CD14-positive monocyte (primary cell): ENCODE measurements around the gene AGBL2. TPM values are rescaled to one million over a fixed set of nuclear protein-coding genes. Genes with fewer than 3 reads are reported as not detected.

ENCODE experiments used
- DNase-seq, 3 donors: peaks; one replicate each; pipeline ENCODE4 v3.0.0-alpha.2; 2011 to 2022
- H2AFZ ChIP-seq: 2 replicates; pipeline ENCODE4 v1.6.0; 2012; ENCODE audit warnings: mild to moderate bottlenecking, low read depth, low read length, inconsistent platforms; ENCODE audit not compliant: insufficient read depth, poor library complexity, severe bottlenecking
- H3K27ac ChIP-seq, 2 donors: 1 replicate in 1 of 2; 2 replicates in 1 of 2; pipeline ENCODE4 v1.5.1; 2012 to 2013; ENCODE audit warnings: low read length in 2 of 2, control low read depth in 1 of 2, inconsistent platforms in 1 of 2, low read depth in 1 of 2, mild to moderate bottlenecking in 1 of 2
- H3K27me3 ChIP-seq, 2 donors: one replicate each; pipeline versions ENCODE4 v1.6.0 to v1.6.1; 2011 to 2013; ENCODE audit warnings: low read length in 2 of 2; ENCODE audit not compliant: control insufficient read depth in 2 of 2, insufficient read depth in 2 of 2
- H3K36me3 ChIP-seq, 2 donors: replicated peaks in 1 of 2; 1 replicate in 1 of 2; 2 replicates in 1 of 2; pipeline versions ENCODE4 v1.5.1 to v1.6.1; 2012 to 2013; ENCODE audit warnings: low read length in 2 of 2, control low read depth in 1 of 2, inconsistent platforms in 1 of 2, mild to moderate bottlenecking in 1 of 2; ENCODE audit not compliant: insufficient read depth in 2 of 2, control insufficient read depth in 1 of 2
- H3K4me1 ChIP-seq, 2 donors: 1 replicate in 1 of 2; 2 replicates in 1 of 2; pipeline versions ENCODE4 v1.5.1 to v1.6.1; 2012 to 2013; ENCODE audit warnings: low read length in 2 of 2, control low read depth in 1 of 2, inconsistent platforms in 1 of 2, mild to moderate bottlenecking in 1 of 2, moderate library complexity in 1 of 2; ENCODE audit not compliant: insufficient read depth in 2 of 2, control insufficient read depth in 1 of 2
- H3K4me2 ChIP-seq: replicated peaks from 2 replicates; pipeline ENCODE3; 2012; ENCODE audit warnings: low read length, moderate library complexity, mild to moderate bottlenecking; ENCODE audit not compliant: poor library complexity, severe bottlenecking; ENCODE audit errors: extremely low read depth
- H3K4me3 ChIP-seq, 3 experiments: fragments of 200-600 bp in 1 of 3; sonication (generic) in 1 of 3; replicated peaks in 1 of 3; 1 replicate in 2 of 3; 2 replicates in 1 of 3; pipeline ENCODE4 v1.5.1; 2011 to 2013; ENCODE audit warnings: low read length in 3 of 3, mild to moderate bottlenecking in 3 of 3, control low read depth in 2 of 3, low read depth in 2 of 3, inconsistent platforms in 1 of 3, moderate library complexity in 1 of 3
- H3K79me2 ChIP-seq: 2 replicates; pipeline ENCODE4 v1.6.0; 2012; ENCODE audit warnings: mild to moderate bottlenecking, control low read depth, inconsistent platforms, low read length, moderate library complexity; ENCODE audit not compliant: insufficient read depth
- H3K9ac ChIP-seq: 2 replicates; pipeline ENCODE4 v1.6.0; 2017; ENCODE audit warnings: low read length, mild to moderate bottlenecking; ENCODE audit not compliant: insufficient read depth, poor library complexity, severe bottlenecking
- H3K9me3 ChIP-seq, 2 donors: replicated peaks in 1 of 2; 1 replicate in 1 of 2; 2 replicates in 1 of 2; pipeline versions ENCODE4 v1.5.1 to v1.6.1; 2012 to 2013; ENCODE audit warnings: low read length in 2 of 2, control low read depth in 1 of 2; ENCODE audit not compliant: control insufficient read depth in 1 of 2, insufficient read depth in 1 of 2
- H4K20me1 ChIP-seq: 2 replicates; pipeline ENCODE4 v1.6.0; 2012; ENCODE audit warnings: mild to moderate bottlenecking, low read length, control low read depth, moderate library complexity; ENCODE audit not compliant: insufficient read depth
- H3K27ac Mint-ChIP-seq, 7 donors: one replicate each; pipeline ENCODE4 v1.8.0; 2020; ENCODE audit warnings: mild to moderate bottlenecking in 7 of 7, mixed read lengths in 7 of 7, moderate library complexity in 6 of 7, inconsistent platforms in 2 of 7
- H3K27me3 Mint-ChIP-seq, 3 donors: one replicate each; pipeline ENCODE4 v1.8.0; 2021 to 2022; ENCODE audit warnings: low read depth in 3 of 3, mild to moderate bottlenecking in 3 of 3, mixed read lengths in 3 of 3, moderate library complexity in 3 of 3, inconsistent platforms in 1 of 3
- H3K36me3 Mint-ChIP-seq, 2 donors: one replicate each; pipeline ENCODE4 v1.8.0; 2020; ENCODE audit warnings: mixed read lengths in 2 of 2, inconsistent platforms in 1 of 2, mild to moderate bottlenecking in 1 of 2
- H3K4me1 Mint-ChIP-seq: one replicate; pipeline ENCODE4 v1.8.0; 2020; ENCODE audit warnings: mild to moderate bottlenecking, mixed read lengths
- H3K4me3 Mint-ChIP-seq, 2 donors: one replicate each; pipeline ENCODE4 v1.8.0; 2020; ENCODE audit warnings: mild to moderate bottlenecking in 2 of 2, mixed read lengths in 2 of 2, moderate library complexity in 1 of 2
- H3K9me3 Mint-ChIP-seq, 7 donors: one replicate each; pipeline ENCODE4 v1.8.0; 2020 to 2022; ENCODE audit warnings: mixed read lengths in 7 of 7, mild to moderate bottlenecking in 6 of 7, moderate library complexity in 6 of 7, inconsistent platforms in 2 of 7
- WGBS: methylation state at CpG from one replicate; pipeline ENCODE4 v1.1.5; 2013; ENCODE audit warnings: missing lambda C conversion rate; ENCODE audit not compliant: insufficient coverage; 5-methylcytosine and 5-hydroxymethylcytosine counted together
- intact Hi-C, 2 donors: fragments of 100-400 bp; cut with micrococcal nuclease; formaldehyde crosslinking; loops; one replicate each; pipeline versions ENCODE4 v1.15.0 to v1.15.1; 2023
- polyA plus RNA-seq, 3 donors: library from polyadenylated mRNA; depleted of rRNA in 1 of 3; unstranded in 2 of 3; stranded (reverse) in 1 of 3; fragments of 300-500 nt in 2 of 3; fragments of >200 nt in 1 of 3; fragmentation: Illumina TruSeq in 2 of 3; gene quantifications; 1 replicate in 2 of 3; 2 replicates in 1 of 3; pipeline ENCODE4 v1.2.3, GENCODE V29; 2012 to 2021
- TF ChIP-seq, protein P1 (sequence below): fragments of 200-600 bp; IDR thresholded peaks from one replicate; pipeline ENCODE4 v1.8.0; 2022; ENCODE audit warnings: antibody characterized with exemption, mild to moderate bottlenecking

Gene AGBL2
- polyA plus RNA-seq, 3 donors, result 0.93 TPM; not detected in 2

DNA sequence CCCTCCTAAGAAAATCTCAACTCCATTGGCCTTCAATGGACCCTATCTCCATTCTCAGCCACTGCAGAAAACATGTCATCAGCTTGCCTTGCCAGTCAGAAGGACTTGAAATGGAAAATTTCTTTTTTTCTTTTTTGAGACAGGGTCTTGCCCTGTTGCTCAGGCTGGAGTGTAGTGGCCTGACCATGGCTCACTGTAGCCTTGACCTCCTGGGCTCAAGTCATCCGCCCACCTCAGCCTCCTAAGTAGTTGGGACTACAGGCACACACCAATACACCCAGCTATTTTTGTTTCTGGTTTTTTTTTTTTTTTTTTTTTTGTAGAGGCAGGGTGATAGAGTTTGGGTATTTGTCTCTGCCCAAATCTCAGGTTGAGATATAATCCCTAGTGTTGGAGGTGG, 29.0 kb downstream of the AGBL2 start:
- Mint-ChIP-seq H3K4me1 (peaks cover 5% of the 10 kb centered on the region), H3K36me3 (no peaks in the 10 kb centered on the region), H3K9me3 (peaks cover 0 to 2% (median 0%) of the 10 kb centered on the region in 7 donors), H3K27me3 (no peaks in the 10 kb centered on the region), H3K27ac (no peak overlapping the region), H3K4me3 (no peak overlapping the region)
- Histone ChIP-seq H3K36me3 (no peaks in the 10 kb centered on the region), H4K20me1 (no peaks in the 10 kb centered on the region), H3K27ac (no peak overlapping the region), H2AFZ (no peak overlapping the region), H3K9ac (no peak overlapping the region), H3K27me3 (no peaks in the 10 kb centered on the region), H3K4me2 (no peak overlapping the region), H3K9me3 (no peaks in the 10 kb centered on the region), H3K4me1 (peaks cover 0 to 2% of the 10 kb centered on the region in 2 donors), H3K79me2 (no peaks in the 10 kb centered on the region), H3K4me3 (no peak overlapping the region)
- TF ChIP-seq, protein P1, sequence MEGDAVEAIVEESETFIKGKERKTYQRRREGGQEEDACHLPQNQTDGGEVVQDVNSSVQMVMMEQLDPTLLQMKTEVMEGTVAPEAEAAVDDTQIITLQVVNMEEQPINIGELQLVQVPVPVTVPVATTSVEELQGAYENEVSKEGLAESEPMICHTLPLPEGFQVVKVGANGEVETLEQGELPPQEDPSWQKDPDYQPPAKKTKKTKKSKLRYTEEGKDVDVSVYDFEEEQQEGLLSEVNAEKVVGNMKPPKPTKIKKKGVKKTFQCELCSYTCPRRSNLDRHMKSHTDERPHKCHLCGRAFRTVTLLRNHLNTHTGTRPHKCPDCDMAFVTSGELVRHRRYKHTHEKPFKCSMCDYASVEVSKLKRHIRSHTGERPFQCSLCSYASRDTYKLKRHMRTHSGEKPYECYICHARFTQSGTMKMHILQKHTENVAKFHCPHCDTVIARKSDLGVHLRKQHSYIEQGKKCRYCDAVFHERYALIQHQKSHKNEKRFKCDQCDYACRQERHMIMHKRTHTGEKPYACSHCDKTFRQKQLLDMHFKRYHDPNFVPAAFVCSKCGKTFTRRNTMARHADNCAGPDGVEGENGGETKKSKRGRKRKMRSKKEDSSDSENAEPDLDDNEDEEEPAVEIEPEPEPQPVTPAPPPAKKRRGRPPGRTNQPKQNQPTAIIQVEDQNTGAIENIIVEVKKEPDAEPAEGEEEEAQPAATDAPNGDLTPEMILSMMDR, result no peak
- WGBS, result no CpG with 5 or more reads among the region's 1 CpG
- DNase-seq, result no peak
- intact Hi-C loops, result no loop called here

DNA sequence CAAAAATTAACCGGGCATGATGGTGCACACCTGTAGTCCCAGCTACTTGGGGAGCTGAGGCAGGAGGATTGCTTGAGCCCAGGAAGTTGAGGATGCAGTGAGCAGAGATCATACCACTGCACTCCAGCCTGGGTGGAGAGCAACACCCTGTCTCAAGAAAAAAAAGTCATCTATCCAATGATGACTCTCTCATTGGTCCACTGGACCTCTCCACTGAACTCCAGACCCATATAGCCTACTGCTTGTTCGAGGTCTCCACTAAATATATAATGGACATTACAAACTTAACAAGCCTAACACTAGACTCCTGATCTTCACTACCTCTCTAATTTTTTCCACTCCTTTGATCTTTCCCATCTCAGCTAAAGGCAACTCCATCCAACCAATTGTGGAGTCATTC, 39.3 kb downstream of the AGBL2 start:
- 100% methylated on average over 1 of the region's 2 CpGs for WGBS
- DNase-seq, result no peak
- H3K79me2 ChIP-seq, result no peaks in the 10 kb centered on the region
- H3K9me3 ChIP-seq, result no peaks in the 10 kb centered on the region
- H3K27ac Mint-ChIP-seq, result no peak overlapping the region
- H3K9ac ChIP-seq, result no peak overlapping the region
- no peak overlapping the region for H3K27ac ChIP-seq
- no peak overlapping the region for H3K4me3 ChIP-seq
- peaks cover 0 to 1% (median 0%) of the 10 kb centered on the region in 7 donors for H3K9me3 Mint-ChIP-seq
- H3K4me2 ChIP-seq, result no peak overlapping the region
- no peaks in the 10 kb centered on the region for H3K4me1 ChIP-seq
- no peak overlapping the region for H2AFZ ChIP-seq
- TF ChIP-seq, protein P1, result no peak
- H3K4me3 Mint-ChIP-seq, result no peak overlapping the region
- no peaks in the 10 kb centered on the region for H3K27me3 ChIP-seq
- no peaks in the 10 kb centered on the region for H3K36me3 Mint-ChIP-seq
- H3K4me1 Mint-ChIP-seq, result no peaks in the 10 kb centered on the region
- intact Hi-C loops, result no loop called here
- peaks cover 0 to 3% (median 2%) of the 10 kb centered on the region in 3 donors for H3K27me3 Mint-ChIP-seq
- H4K20me1 ChIP-seq, result no peaks in the 10 kb centered on the region
- H3K36me3 ChIP-seq, result no peaks in the 10 kb centered on the region
